GM23338 (cell line): ENCODE data around the gene DOCK10. TPM values are rescaled to one million over a fixed set of nuclear protein-coding genes. Genes with fewer than 3 reads are reported as not detected.

ENCODE experiments used
- ATAC-seq: fragments of 200-7000 bp; cut with Tn5 transposase; 3 replicates; pipeline ENCODE4 v1.9.1; 2020
- DNase-seq: peaks from one replicate; pipeline ENCODE4 v3.0.0-alpha.2; 2015; ENCODE audit warnings: low spot score
- H2AFZ ChIP-seq: fragments of 200-600 bp; sonication (generic); 2 replicates; pipeline ENCODE4 v1.8.0; 2016; ENCODE audit warnings: antibody characterized with exemption, mild to moderate bottlenecking, moderate library complexity
- H3F3A ChIP-seq: fragments of 200-600 bp; sonication (generic); replicated peaks from 2 replicates; pipeline ENCODE4 v1.8.0; 2017; ENCODE audit warnings: antibody characterized with exemption, mixed run types, low read depth
- H3K27ac ChIP-seq: fragments of 200-600 bp; sonication (generic); 2 replicates; pipeline ENCODE4 v1.6.1; 2016; ENCODE audit warnings: low read depth
- H3K27me3 ChIP-seq: fragments of 200-600 bp; sonication (generic); 2 replicates; pipeline ENCODE4 v1.8.0; 2016; ENCODE audit warnings: mild to moderate bottlenecking, mixed run types, moderate library complexity; ENCODE audit not compliant: insufficient read depth
- H3K36me3 ChIP-seq: fragments of 200-600 bp; sonication (generic); 2 replicates; pipeline ENCODE4 v1.8.0; 2016; ENCODE audit warnings: mild to moderate bottlenecking; ENCODE audit not compliant: insufficient read depth
- H3K4me1 ChIP-seq: fragments of 200-600 bp; sonication (generic); 2 replicates; pipeline ENCODE4 v1.8.0; 2016; ENCODE audit warnings: mild to moderate bottlenecking, moderate library complexity; ENCODE audit not compliant: insufficient read depth
- H3K4me2 ChIP-seq: fragments of 200-600 bp; sonication (generic); 2 replicates; pipeline ENCODE4 v1.7.1; 2017; ENCODE audit warnings: mixed run types
- H3K4me3 ChIP-seq: fragments of 200-600 bp; sonication (generic); 2 replicates; pipeline ENCODE4 v1.6.1; 2016; ENCODE audit warnings: mixed run types
- H3K79me2 ChIP-seq: fragments of 200-600 bp; sonication (generic); replicated peaks from 2 replicates; pipeline ENCODE4 v1.8.0; 2017; ENCODE audit warnings: mild to moderate bottlenecking; ENCODE audit not compliant: insufficient read depth
- H3K9me2 ChIP-seq: fragments of 200-600 bp; sonication (generic); 2 replicates; pipeline ENCODE4 v1.8.0; 2017; ENCODE audit not compliant: insufficient read depth
- H4K20me1 ChIP-seq: fragments of 200-600 bp; sonication (generic); replicated peaks from 2 replicates; pipeline ENCODE4 v1.8.0; 2017; ENCODE audit warnings: mild to moderate bottlenecking; ENCODE audit not compliant: insufficient read depth
- H3K27ac Mint-ChIP-seq: 2 replicates; pipeline ENCODE4 v1.8.0; 2020; ENCODE audit warnings: inconsistent platforms, mild to moderate bottlenecking, moderate library complexity, mixed read lengths
- H3K27me3 Mint-ChIP-seq: 3 replicates; pipeline ENCODE4 v1.8.0; 2022; ENCODE audit warnings: low read depth, mild to moderate bottlenecking, moderate library complexity, mixed read lengths, inconsistent platforms; ENCODE audit not compliant: insufficient read depth, poor library complexity
- H3K36me3 Mint-ChIP-seq: 3 replicates; pipeline ENCODE4 v1.8.0; 2021; ENCODE audit warnings: low read depth, mild to moderate bottlenecking, inconsistent platforms, moderate library complexity, mixed read lengths
- H3K4me1 Mint-ChIP-seq: 3 replicates; pipeline ENCODE4 v1.8.0; 2020; ENCODE audit warnings: mild to moderate bottlenecking, inconsistent platforms, mixed read lengths
- H3K4me3 Mint-ChIP-seq: 3 replicates; pipeline ENCODE4 v1.8.0; 2021; ENCODE audit warnings: moderate library complexity, mild to moderate bottlenecking, inconsistent platforms, mixed read lengths
- H3K9me3 Mint-ChIP-seq: 3 replicates; pipeline ENCODE4 v1.8.0; 2020; ENCODE audit warnings: moderate library complexity, mild to moderate bottlenecking, inconsistent platforms, mixed read lengths
- CREB1 ChIP-seq: fragments of 250-450 bp; sonication (Bioruptor Pico); IDR thresholded peaks from 2 replicates; pipeline ENCODE4 v1.5.0; 2020; ENCODE audit warnings: low read depth, mild to moderate bottlenecking, moderate library complexity
- EZH2 ChIP-seq: fragments of 200-600 bp; sonication (generic); IDR thresholded peaks from one replicate; pipeline ENCODE4 v1.8.0; 2017; ENCODE audit warnings: antibody characterized with exemption, mild to moderate bottlenecking, low read depth; ENCODE audit not compliant: unreplicated experiment
- EZH2phosphoT487 ChIP-seq: fragments of 200-600 bp; sonication (generic); IDR thresholded peaks from one replicate; pipeline ENCODE4 v1.8.1; 2018; ENCODE audit warnings: antibody characterized with exemption; ENCODE audit not compliant: unreplicated experiment
- JUNB ChIP-seq: IDR thresholded peaks from one replicate; pipeline ENCODE4 v1.6.1; 2016; ENCODE audit warnings: antibody characterized with exemption; ENCODE audit not compliant: unreplicated experiment
- NANOG ChIP-seq: IDR thresholded peaks from 2 replicates; pipeline ENCODE4 v1.6.1; 2016; ENCODE audit warnings: antibody characterized with exemption, borderline replicate concordance
- POLR2AphosphoS5 ChIP-seq: IDR thresholded peaks from 2 replicates; pipeline ENCODE4 v1.6.1; 2016; ENCODE audit warnings: antibody characterized with exemption, low read depth
- STAT1 ChIP-seq: IDR thresholded peaks from one replicate; pipeline ENCODE4 v1.6.1; 2016; ENCODE audit warnings: antibody characterized with exemption; ENCODE audit not compliant: unreplicated experiment
- ZNF114 ChIP-seq: fragments of 250-450 bp; sonication (Bioruptor Pico); IDR thresholded peaks from 2 replicates; pipeline ENCODE4 v1.5.0; 2020; ENCODE audit warnings: mild to moderate bottlenecking, moderate library complexity
- ZNF331 ChIP-seq: fragments of 250-450 bp; sonication (Bioruptor Pico); IDR thresholded peaks from 2 replicates; pipeline ENCODE4 v1.5.0; 2020; ENCODE audit warnings: low read depth, mild to moderate bottlenecking, moderate library complexity
- polyA plus RNA-seq: library from polyadenylated mRNA; unstranded; fragments of >200 nt; fragmentation: Nextera tagmentation; extraction: Ambion mirVana; gene quantifications from 2 replicates; pipeline ENCODE4 v1.2.1, GENCODE V29; 2016
- total RNA-seq: library from RNA; depleted of rRNA; stranded (reverse); fragments of >200 nt; shearing (Covaris generic); gene quantifications from 2 replicates; pipeline ENCODE4 v1.2.3, GENCODE V29; 2014
- TF ChIP-seq, protein P1 (sequence below): IDR thresholded peaks from 2 replicates; pipeline ENCODE4 v1.6.1; 2016; ENCODE audit warnings: antibody characterized with exemption
- TF ChIP-seq, protein P2 (sequence below), 2 experiments: fragments of 200-600 bp in 1 of 2; sonication (generic) in 1 of 2; conservative IDR thresholded peaks; 2 replicates each; pipeline versions ENCODE4 v1.5.1 to v1.6.1; 2016 to 2017; ENCODE audit warnings: antibody characterized with exemption in 2 of 2, low read depth in 2 of 2, mild to moderate bottlenecking in 2 of 2, moderate library complexity in 1 of 2
- TF ChIP-seq, protein P3 (sequence below): fragments of 250-450 bp; sonication (Bioruptor Pico); IDR thresholded peaks from 2 replicates; pipeline ENCODE4 v1.5.0; 2020; ENCODE audit warnings: mild to moderate bottlenecking, moderate library complexity
- TF ChIP-seq, protein P4 (sequence below): IDR thresholded peaks from one replicate; pipeline ENCODE4 v1.6.1; 2018; ENCODE audit warnings: antibody characterized with exemption; ENCODE audit not compliant: unreplicated experiment

Gene DOCK10
- total and polyA plus RNA-seq, 2 experiments from 2014 or later, result 1.0 to 1.7 TPM

DNA sequence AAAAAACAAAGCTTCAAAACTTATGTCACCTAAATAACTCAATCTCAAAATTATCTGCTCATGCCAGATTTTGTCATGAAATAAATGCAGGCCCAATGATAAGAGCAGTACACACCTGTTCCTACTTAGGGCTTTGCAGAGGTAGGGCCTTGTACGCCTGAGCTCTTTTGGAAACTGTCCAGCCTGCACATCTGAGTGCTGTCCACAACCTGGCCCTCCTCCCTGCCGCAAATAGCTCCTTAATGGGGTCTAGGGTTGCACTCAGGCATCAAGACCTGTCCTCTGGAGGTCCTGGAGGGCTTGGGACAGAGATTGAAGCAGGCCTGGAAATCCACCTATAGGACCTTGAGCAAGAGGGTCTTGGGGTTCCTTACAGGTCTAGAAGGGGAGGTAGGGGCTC lies 210.7 kb downstream of the DOCK10 start:
- 0 out of 2 replicates have a peak, but pooled peaks cover 9% of the 10 kb centered on the region for H3K9me2 ChIP-seq
- Mint-ChIP-seq H3K27me3 (peaks cover 1% of the 10 kb centered on the region), H3K9me3 (no peaks in the 10 kb centered on the region), H3K4me3 (no peak overlapping the region), H3K36me3 (no peaks in the 10 kb centered on the region), H3K27ac (no peak overlapping the region), H3K4me1 (no peaks in the 10 kb centered on the region)
- H3K36me3 ChIP-seq, result no peaks in the 10 kb centered on the region
- H2AFZ ChIP-seq, result no peak overlapping the region
- TF ChIP-seq, protein P1, sequence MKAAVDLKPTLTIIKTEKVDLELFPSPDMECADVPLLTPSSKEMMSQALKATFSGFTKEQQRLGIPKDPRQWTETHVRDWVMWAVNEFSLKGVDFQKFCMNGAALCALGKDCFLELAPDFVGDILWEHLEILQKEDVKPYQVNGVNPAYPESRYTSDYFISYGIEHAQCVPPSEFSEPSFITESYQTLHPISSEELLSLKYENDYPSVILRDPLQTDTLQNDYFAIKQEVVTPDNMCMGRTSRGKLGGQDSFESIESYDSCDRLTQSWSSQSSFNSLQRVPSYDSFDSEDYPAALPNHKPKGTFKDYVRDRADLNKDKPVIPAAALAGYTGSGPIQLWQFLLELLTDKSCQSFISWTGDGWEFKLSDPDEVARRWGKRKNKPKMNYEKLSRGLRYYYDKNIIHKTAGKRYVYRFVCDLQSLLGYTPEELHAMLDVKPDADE, result no peak
- no peak for TF ChIP-seq EZH2
- TF ChIP-seq CREB1, result no peak
- no peak for TF ChIP-seq STAT1
- no peak for TF ChIP-seq ZNF114
- no peak for TF ChIP-seq JUNB
- TF ChIP-seq NANOG, result no peak
- TF ChIP-seq, protein P2, sequence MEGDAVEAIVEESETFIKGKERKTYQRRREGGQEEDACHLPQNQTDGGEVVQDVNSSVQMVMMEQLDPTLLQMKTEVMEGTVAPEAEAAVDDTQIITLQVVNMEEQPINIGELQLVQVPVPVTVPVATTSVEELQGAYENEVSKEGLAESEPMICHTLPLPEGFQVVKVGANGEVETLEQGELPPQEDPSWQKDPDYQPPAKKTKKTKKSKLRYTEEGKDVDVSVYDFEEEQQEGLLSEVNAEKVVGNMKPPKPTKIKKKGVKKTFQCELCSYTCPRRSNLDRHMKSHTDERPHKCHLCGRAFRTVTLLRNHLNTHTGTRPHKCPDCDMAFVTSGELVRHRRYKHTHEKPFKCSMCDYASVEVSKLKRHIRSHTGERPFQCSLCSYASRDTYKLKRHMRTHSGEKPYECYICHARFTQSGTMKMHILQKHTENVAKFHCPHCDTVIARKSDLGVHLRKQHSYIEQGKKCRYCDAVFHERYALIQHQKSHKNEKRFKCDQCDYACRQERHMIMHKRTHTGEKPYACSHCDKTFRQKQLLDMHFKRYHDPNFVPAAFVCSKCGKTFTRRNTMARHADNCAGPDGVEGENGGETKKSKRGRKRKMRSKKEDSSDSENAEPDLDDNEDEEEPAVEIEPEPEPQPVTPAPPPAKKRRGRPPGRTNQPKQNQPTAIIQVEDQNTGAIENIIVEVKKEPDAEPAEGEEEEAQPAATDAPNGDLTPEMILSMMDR (conservative IDR thresholded peaks at IDR 0.05; ENCODE audit: low read depth in 2 of 2), result no peak
- TF ChIP-seq, protein P3, sequence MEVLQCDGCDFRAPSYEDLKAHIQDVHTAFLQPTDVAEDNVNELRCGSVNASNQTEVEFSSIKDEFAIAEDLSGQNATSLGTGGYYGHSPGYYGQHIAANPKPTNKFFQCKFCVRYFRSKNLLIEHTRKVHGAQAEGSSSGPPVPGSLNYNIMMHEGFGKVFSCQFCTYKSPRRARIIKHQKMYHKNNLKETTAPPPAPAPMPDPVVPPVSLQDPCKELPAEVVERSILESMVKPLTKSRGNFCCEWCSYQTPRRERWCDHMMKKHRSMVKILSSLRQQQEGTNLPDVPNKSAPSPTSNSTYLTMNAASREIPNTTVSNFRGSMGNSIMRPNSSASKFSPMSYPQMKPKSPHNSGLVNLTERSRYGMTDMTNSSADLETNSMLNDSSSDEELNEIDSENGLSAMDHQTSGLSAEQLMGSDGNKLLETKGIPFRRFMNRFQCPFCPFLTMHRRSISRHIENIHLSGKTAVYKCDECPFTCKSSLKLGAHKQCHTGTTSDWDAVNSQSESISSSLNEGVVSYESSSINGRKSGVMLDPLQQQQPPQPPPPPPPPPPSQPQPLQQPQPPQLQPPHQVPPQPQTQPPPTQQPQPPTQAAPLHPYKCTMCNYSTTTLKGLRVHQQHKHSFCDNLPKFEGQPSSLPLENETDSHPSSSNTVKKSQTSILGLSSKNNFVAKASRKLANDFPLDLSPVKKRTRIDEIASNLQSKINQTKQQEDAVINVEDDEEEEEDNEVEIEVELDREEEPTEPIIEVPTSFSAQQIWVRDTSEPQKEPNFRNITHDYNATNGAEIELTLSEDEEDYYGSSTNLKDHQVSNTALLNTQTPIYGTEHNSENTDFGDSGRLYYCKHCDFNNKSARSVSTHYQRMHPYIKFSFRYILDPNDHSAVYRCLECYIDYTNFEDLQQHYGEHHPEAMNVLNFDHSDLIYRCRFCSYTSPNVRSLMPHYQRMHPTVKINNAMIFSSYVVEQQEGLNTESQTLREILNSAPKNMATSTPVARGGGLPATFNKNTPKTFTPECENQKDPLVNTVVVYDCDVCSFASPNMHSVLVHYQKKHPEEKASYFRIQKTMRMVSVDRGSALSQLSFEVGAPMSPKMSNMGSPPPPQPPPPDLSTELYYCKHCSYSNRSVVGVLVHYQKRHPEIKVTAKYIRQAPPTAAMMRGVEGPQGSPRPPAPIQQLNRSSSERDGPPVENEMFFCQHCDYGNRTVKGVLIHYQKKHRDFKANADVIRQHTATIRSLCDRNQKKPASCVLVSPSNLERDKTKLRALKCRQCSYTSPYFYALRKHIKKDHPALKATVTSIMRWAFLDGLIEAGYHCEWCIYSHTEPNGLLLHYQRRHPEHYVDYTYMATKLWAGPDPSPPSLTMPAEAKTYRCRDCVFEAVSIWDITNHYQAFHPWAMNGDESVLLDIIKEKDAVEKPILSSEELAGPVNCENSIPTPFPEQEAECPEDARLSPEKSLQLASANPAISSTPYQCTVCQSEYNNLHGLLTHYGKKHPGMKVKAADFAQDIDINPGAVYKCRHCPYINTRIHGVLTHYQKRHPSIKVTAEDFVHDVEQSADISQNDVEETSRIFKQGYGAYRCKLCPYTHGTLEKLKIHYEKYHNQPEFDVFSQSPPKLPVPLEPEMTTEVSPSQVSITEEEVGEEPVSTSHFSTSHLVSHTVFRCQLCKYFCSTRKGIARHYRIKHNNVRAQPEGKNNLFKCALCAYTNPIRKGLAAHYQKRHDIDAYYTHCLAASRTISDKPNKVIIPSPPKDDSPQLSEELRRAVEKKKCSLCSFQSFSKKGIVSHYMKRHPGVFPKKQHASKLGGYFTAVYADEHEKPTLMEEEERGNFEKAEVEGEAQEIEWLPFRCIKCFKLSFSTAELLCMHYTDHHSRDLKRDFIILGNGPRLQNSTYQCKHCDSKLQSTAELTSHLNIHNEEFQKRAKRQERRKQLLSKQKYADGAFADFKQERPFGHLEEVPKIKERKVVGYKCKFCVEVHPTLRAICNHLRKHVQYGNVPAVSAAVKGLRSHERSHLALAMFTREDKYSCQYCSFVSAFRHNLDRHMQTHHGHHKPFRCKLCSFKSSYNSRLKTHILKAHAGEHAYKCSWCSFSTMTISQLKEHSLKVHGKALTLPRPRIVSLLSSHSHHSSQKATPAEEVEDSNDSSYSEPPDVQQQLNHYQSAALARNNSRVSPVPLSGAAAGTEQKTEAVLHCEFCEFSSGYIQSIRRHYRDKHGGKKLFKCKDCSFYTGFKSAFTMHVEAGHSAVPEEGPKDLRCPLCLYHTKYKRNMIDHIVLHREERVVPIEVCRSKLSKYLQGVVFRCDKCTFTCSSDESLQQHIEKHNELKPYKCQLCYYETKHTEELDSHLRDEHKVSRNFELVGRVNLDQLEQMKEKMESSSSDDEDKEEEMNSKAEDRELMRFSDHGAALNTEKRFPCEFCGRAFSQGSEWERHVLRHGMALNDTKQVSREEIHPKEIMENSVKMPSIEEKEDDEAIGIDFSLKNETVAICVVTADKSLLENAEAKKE (CRISPR knock-in tag), result no peak
- no peak for TF ChIP-seq EZH2phosphoT487
- TF ChIP-seq, protein P4, sequence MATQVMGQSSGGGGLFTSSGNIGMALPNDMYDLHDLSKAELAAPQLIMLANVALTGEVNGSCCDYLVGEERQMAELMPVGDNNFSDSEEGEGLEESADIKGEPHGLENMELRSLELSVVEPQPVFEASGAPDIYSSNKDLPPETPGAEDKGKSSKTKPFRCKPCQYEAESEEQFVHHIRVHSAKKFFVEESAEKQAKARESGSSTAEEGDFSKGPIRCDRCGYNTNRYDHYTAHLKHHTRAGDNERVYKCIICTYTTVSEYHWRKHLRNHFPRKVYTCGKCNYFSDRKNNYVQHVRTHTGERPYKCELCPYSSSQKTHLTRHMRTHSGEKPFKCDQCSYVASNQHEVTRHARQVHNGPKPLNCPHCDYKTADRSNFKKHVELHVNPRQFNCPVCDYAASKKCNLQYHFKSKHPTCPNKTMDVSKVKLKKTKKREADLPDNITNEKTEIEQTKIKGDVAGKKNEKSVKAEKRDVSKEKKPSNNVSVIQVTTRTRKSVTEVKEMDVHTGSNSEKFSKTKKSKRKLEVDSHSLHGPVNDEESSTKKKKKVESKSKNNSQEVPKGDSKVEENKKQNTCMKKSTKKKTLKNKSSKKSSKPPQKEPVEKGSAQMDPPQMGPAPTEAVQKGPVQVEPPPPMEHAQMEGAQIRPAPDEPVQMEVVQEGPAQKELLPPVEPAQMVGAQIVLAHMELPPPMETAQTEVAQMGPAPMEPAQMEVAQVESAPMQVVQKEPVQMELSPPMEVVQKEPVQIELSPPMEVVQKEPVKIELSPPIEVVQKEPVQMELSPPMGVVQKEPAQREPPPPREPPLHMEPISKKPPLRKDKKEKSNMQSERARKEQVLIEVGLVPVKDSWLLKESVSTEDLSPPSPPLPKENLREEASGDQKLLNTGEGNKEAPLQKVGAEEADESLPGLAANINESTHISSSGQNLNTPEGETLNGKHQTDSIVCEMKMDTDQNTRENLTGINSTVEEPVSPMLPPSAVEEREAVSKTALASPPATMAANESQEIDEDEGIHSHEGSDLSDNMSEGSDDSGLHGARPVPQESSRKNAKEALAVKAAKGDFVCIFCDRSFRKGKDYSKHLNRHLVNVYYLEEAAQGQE, result no peak
- TF ChIP-seq ZNF331 (CRISPR knock-in tag), result no peak
- TF ChIP-seq POLR2AphosphoS5, result no peak
- no peaks in the 10 kb centered on the region for H4K20me1 ChIP-seq
- no peak for ATAC-seq
- H3K4me2 ChIP-seq, result no peak overlapping the region
- no peaks in the 10 kb centered on the region for H3K79me2 ChIP-seq
- DNase-seq, result no peak
- H3F3A ChIP-seq, result no peaks in the 10 kb centered on the region
- no peak overlapping the region for H3K27ac ChIP-seq
- no peak overlapping the region for H3K4me3 ChIP-seq
- H3K27me3 ChIP-seq, result no peaks in the 10 kb centered on the region
- H3K4me1 ChIP-seq, result no peaks in the 10 kb centered on the region
